HG02642 (cell line): Measurements from ENCODE around the gene IFI44L.

Experiments
- ATAC-seq: cut with Tn5 transposase; IDR thresholded peaks from one replicate; pipeline ENCODE4 v1.9.1; 2021; ENCODE audit warnings: mild to moderate bottlenecking; ENCODE audit not compliant: unreplicated experiment, poor library complexity

Gene IFI44L

GRCh38 chr1:78619803-78620579, at the start of gene IFI44L:
TSS of gene IFI44L (plus strand) at chr1:78620448. CDS start at chr1:78627916, 7,468 bp downstream.
- peak; percentile 51 for ATAC-seq

GRCh38 chr1:78570539-78570938, 49.7 kb upstream of the IFI44L start:
- no peak for ATAC-seq

GRCh38 chr1:78577257-78578100, 42.8 kb upstream of the IFI44L start:
- no peak for ATAC-seq

GRCh38 chr1:78586572-78586971, 33.7 kb upstream of the IFI44L start:
- ATAC-seq: no peak

GRCh38 chr1:78587211-78587610, 33.0 kb upstream of the IFI44L start:
- ATAC-seq: no peak

GRCh38 chr1:78591971-78592370, 28.3 kb upstream of the IFI44L start:
- ATAC-seq: no peak

GRCh38 chr1:78599294-78599693, 21.0 kb upstream of the IFI44L start:
- no peak for ATAC-seq

GRCh38 chr1:78601068-78601467, 19.2 kb upstream of the IFI44L start:
- ATAC-seq: no peak

- ATAC-seq: no peak
Observed at GRCh38 chr1:78603206-78603605, 17.0 kb upstream of the IFI44L start.

- ATAC-seq: no peak
Observed at GRCh38 chr1:78604643-78605042, 15.6 kb upstream of the IFI44L start.

GRCh38 chr1:78606274-78606673, 14.0 kb upstream of the IFI44L start:
- no peak for ATAC-seq

GRCh38 chr1:78607334-78607927, 12.8 kb upstream of the IFI44L start:
- no peak for ATAC-seq

- ATAC-seq: no peak
Observed at GRCh38 chr1:78607944-78608343, 12.3 kb upstream of the IFI44L start.

- ATAC-seq: peak; percentile 55
Observed at GRCh38 chr1:78617615-78618026, 2.6 kb upstream of the IFI44L start.

- ATAC-seq: no peak
Observed at GRCh38 chr1:78619032-78619431, 1.2 kb upstream of the IFI44L start.

GRCh38 chr1:78619446-78619802, 824 bp upstream of the IFI44L start:
- peak; percentile 10 for ATAC-seq

GRCh38 chr1:78620666-78621065, 418 bp downstream of the IFI44L start:
- ATAC-seq: no peak

- peak; percentile 22 for ATAC-seq
Observed at GRCh38 chr1:78622548-78622947, 2.3 kb downstream of the IFI44L start.

GRCh38 chr1:78624035-78624434, 3.8 kb downstream of the IFI44L start:
- no peak for ATAC-seq

- ATAC-seq: no peak
Observed at GRCh38 chr1:78627321-78627720, 7.1 kb downstream of the IFI44L start.

- ATAC-seq: no peak
Observed at GRCh38 chr1:78630600-78630999, 10.4 kb downstream of the IFI44L start.
